Measurements from ENCODE around the gene TJP1. TPM values are rescaled to one million over a fixed set of nuclear protein-coding genes. Genes with fewer than 3 reads are reported as not detected.

The TJP1 gene
- total and polyA plus RNA-seq, 2 of the 8 experiments (the other 6 are each of a cell fraction or from before 2014, with no cell fraction given), result 46.3 to 138 TPM

- H2AFZ ChIP-seq (ENCODE audit: low read length), result no peak overlapping the region
- H2BK15ac ChIP-seq (ENCODE audit: low read length), result no peak overlapping the region
- FAIRE-seq (no peak), DNase-seq (ENCODE audit: low read depth in 1 of 2, low spot score in 2 of 2) (no peak)
- H2BK120ac ChIP-seq (replicated peaks; ENCODE audit: low read depth, low read length), result no peak overlapping the region
- H2BK5ac ChIP-seq (ENCODE audit: low read depth, low read length), result no peak overlapping the region
- H3K79me1 ChIP-seq (ENCODE audit: low read depth, low read length), result no peaks in the 10 kb centered on the region
- no peaks in the 10 kb centered on the region for H3K4me1 ChIP-seq (replicated peaks in 1 of 4; ENCODE audit: control insufficient read depth in 3 of 4, insufficient read depth in 4 of 4, low read length in 3 of 4)
- no peak overlapping the region for H3K4me2 ChIP-seq (ENCODE audit: insufficient read depth in 1 of 2, low read depth in 2 of 2, low read length in 2 of 2)
- ChIA-PET CTCF (ENCODE audit: partially characterized antibody) (interaction anchor here (0.6 to 4.7 kb wide), 4 partner anchors 45 to 150 kb away, joined by 3 to 20 read pairs (median 4); no protein-coding TSS in a partner anchor), POLR2A (ENCODE audit: partially characterized antibody) (interaction anchor here (0.6 kb wide), 1 partner anchor 176 kb away, joined by 4 read pairs; no protein-coding TSS in a partner anchor)
- H3K27ac ChIP-seq (ENCODE audit: low read depth, low read length), result no peak overlapping the region
- no peak overlapping the region for H3K18ac ChIP-seq (ENCODE audit: extremely low read depth, low read length)
- H4K91ac ChIP-seq (replicated peaks; ENCODE audit: insufficient read length, low read length), result no peak overlapping the region
- H3K23ac ChIP-seq (ENCODE audit: insufficient read length), result no peak overlapping the region
- H2BK20ac ChIP-seq (ENCODE audit: low read length), result no peak overlapping the region
- no peak overlapping the region for H3K4ac ChIP-seq (replicated peaks; ENCODE audit: insufficient read length, low read depth, low read length)
- no peak for TF ChIP-seq CHD2 (IDR thresholded peaks at IDR 0.05; ENCODE audit: low read length)
- no peak for TF ChIP-seq JUND (IDR thresholded peaks at IDR 0.05; ENCODE audit: low read length)
- no peak for TF ChIP-seq HDAC6 (IDR thresholded peaks at IDR 0.05; ENCODE audit: low read depth, low read length)
- no peak for TF ChIP-seq NRF1 (IDR thresholded peaks at IDR 0.05; ENCODE audit: low read depth, low read length)
- TF ChIP-seq GABPA (IDR thresholded peaks at IDR 0.05; ENCODE audit: borderline replicate concordance, insufficient read depth, low read length), result no peak
- no peak for TF ChIP-seq SP1 (IDR thresholded peaks at IDR 0.05; ENCODE audit: low read depth, low read length)
- TF ChIP-seq CTBP2 (IDR thresholded peaks at IDR 0.05; ENCODE audit: borderline replicate concordance, insufficient read depth, insufficient read length, low read length), result no peak
- TF ChIP-seq KDM5A (IDR thresholded peaks at IDR 0.05; ENCODE audit: low read length), result no peak
- no peak for TF ChIP-seq YY1 (IDR thresholded peaks at IDR 0.05; ENCODE audit: low read depth, low read length)
- TF ChIP-seq EZH2 (IDR thresholded peaks at IDR 0.05; ENCODE audit: low read depth, low read length, severe bottlenecking), result no peak
- TF ChIP-seq SP2 (IDR thresholded peaks at IDR 0.05; ENCODE audit: low read length), result no peak
- TF ChIP-seq RAD21 (IDR thresholded peaks at IDR 0.05 in 1 of 2, conservative IDR thresholded peaks at IDR 0.05 in 1 of 2; ENCODE audit: low read depth in 2 of 2, low read length in 2 of 2), result no peak
- TF ChIP-seq, protein P1, sequence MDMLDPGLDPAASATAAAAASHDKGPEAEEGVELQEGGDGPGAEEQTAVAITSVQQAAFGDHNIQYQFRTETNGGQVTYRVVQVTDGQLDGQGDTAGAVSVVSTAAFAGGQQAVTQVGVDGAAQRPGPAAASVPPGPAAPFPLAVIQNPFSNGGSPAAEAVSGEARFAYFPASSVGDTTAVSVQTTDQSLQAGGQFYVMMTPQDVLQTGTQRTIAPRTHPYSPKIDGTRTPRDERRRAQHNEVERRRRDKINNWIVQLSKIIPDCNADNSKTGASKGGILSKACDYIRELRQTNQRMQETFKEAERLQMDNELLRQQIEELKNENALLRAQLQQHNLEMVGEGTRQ (IDR thresholded peaks at IDR 0.05; ENCODE audit: low read length), result no peak
- H3K9me3 ChIP-seq (ENCODE audit: insufficient read depth in 2 of 2, low read depth in 1 of 2, low read length in 1 of 2), result no peaks in the 10 kb centered on the region
- H4K20me1 ChIP-seq (replicated peaks in 1 of 2; ENCODE audit: control insufficient read depth in 1 of 2, insufficient read depth in 2 of 2, low read length in 2 of 2), result no peaks in the 10 kb centered on the region
- H3K27me3 ChIP-seq (replicated peaks in 1 of 4; ENCODE audit: control insufficient read depth in 3 of 4, extremely low read depth in 1 of 4, insufficient read depth in 3 of 4, low read length in 3 of 4), result no peaks in the 10 kb centered on the region
- no peak overlapping the region for H2BK12ac ChIP-seq (ENCODE audit: low read depth, low read length)
- H3K23me2 ChIP-seq (ENCODE audit: low read depth, low read length), result no peaks in the 10 kb centered on the region
- 89% methylated on average over 4 of the region's 4 CpGs; no CpG with 5 or more reads in 1 of the 2 experiments for WGBS, 2 experiments (ENCODE audit: extremely low coverage in 1 of 2, insufficient coverage in 1 of 2, insufficient read length in 1 of 2, insufficient replicate concordance in 2 of 2, low coverage in 1 of 2, low lambda C conversion rate in 2 of 2, missing lambda C conversion rate in 1 of 2)
- H3K79me2 ChIP-seq (ENCODE audit: control insufficient read depth in 1 of 2, insufficient read depth in 2 of 2, low read length in 2 of 2), result no peaks in the 10 kb centered on the region
- no peak overlapping the region for H3K56ac ChIP-seq (replicated peaks; ENCODE audit: insufficient read length, low read depth, low read length)
- H2AK5ac ChIP-seq (ENCODE audit: low read depth, low read length), result no peak overlapping the region
- no peak overlapping the region for H3K9ac ChIP-seq (replicated peaks in 1 of 4; ENCODE audit: extremely low read depth in 1 of 4, low read depth in 3 of 4, low read length in 3 of 4)
- no peak overlapping the region for H3K4me3 ChIP-seq (ENCODE audit: extremely low read depth in 1 of 4, insufficient read depth in 2 of 4, low read depth in 3 of 4, low read length in 4 of 4)
- H4K5ac ChIP-seq (ENCODE audit: insufficient read length, low read depth, low read length), result no peak overlapping the region
- no peak overlapping the region for H3K14ac ChIP-seq (ENCODE audit: insufficient read length)
- no peaks in the 10 kb centered on the region for H3K36me3 ChIP-seq (ENCODE audit: control insufficient read depth in 2 of 4, insufficient read depth in 4 of 4, low read length in 3 of 4)
- no peak overlapping the region for H4K8ac ChIP-seq (ENCODE audit: extremely low read depth, insufficient read depth, low read length)
These were observed 13.0 kb upstream of the TJP1 start for GRCh38 chr15:29835301-29835700.
